HEK293 (cell line): ENCODE measurements around the gene NELL1.

Experiments used
- CTCF ChIA-PET: fragments of 350-600 bp; formaldehyde crosslinking; extraction: SDS; loops from one replicate; lab custom pipeline; 2021; ENCODE audit warnings: antibody characterized with exemption; lab: Yijun Ruan, JAX
- POLR2A ChIA-PET: fragments of 300-600 bp; formaldehyde crosslinking; extraction: SDS; loops from one replicate; lab custom pipeline; 2020; ENCODE audit warnings: antibody characterized with exemption, inconsistent platforms; lab: Yijun Ruan, JAX
- H3K27ac ChIP-seq: fragments of 200-500 bp; sonication (Bioruptor generic); 2 replicates; pipeline ENCODE4 v1.5.1; 2014; ENCODE audit warnings: low read depth, low read length, control low read depth, inconsistent platforms; ENCODE audit errors: extremely low read depth
- H3K36me3 ChIP-seq, 2 experiments: fragments of 200-500 bp in 1 of 2; sonication (Bioruptor generic) in 1 of 2; 1 replicate in 1 of 2; 2 replicates in 1 of 2; pipeline ENCODE4 v1.5.1; 2014 to 2017; ENCODE audit warnings: inconsistent platforms in 2 of 2, low read length in 2 of 2; ENCODE audit not compliant: control insufficient read depth in 2 of 2, insufficient read depth in 1 of 2
- H3K4me1 ChIP-seq: fragments of 200-500 bp; sonication (Bioruptor generic); 2 replicates; pipeline ENCODE4 v1.5.1; 2014; ENCODE audit warnings: mild to moderate bottlenecking, low read length, inconsistent platforms; ENCODE audit not compliant: control insufficient read depth, insufficient read depth
- H3K4me3 ChIP-seq: 2 replicates; pipeline ENCODE4 v1.5.1; 2011; ENCODE audit warnings: low read depth, mild to moderate bottlenecking, control low read depth, low read length, moderate library complexity
- H3K9me3 ChIP-seq: fragments of 200-500 bp; sonication (Bioruptor generic); 2 replicates; pipeline ENCODE4 v1.5.1; 2014; ENCODE audit warnings: low read depth, low read length, inconsistent platforms; ENCODE audit not compliant: control insufficient read depth, insufficient read depth
- ATF2 ChIP-seq: fragments of 450-650 bp; formaldehyde crosslinking; IDR thresholded peaks from 2 replicates; pipeline ENCODE4 v1.5.1; 2016; ENCODE audit warnings: missing biosample characterization, missing genetic modification characterization, low read depth
- GLIS2 ChIP-seq: fragments of 450-650 bp; formaldehyde crosslinking; IDR thresholded peaks from 2 replicates; pipeline ENCODE4 v1.5.1; 2016; ENCODE audit warnings: missing biosample characterization, missing genetic modification characterization
- SCRT2 ChIP-seq: fragments of 450-650 bp; formaldehyde crosslinking; IDR thresholded peaks from 2 replicates; pipeline ENCODE4 v1.5.1; 2016; ENCODE audit warnings: missing biosample characterization, missing genetic modification characterization
- ZBTB20 ChIP-seq: fragments of 450-650 bp; formaldehyde crosslinking; IDR thresholded peaks from 2 replicates; pipeline ENCODE4 v1.5.1; 2016; ENCODE audit warnings: missing biosample characterization, missing genetic modification characterization
- ZBTB7A ChIP-seq: fragments of 450-650 bp; formaldehyde crosslinking; IDR thresholded peaks from 2 replicates; pipeline ENCODE4 v1.5.1; 2016; ENCODE audit warnings: low read depth, missing biosample characterization, missing genetic modification characterization
- ZNF10 ChIP-seq: fragments of 450-650 bp; formaldehyde crosslinking; IDR thresholded peaks from 2 replicates; pipeline ENCODE4 v1.5.1; 2017; ENCODE audit warnings: missing biosample characterization, missing genetic modification characterization
- ZNF146 ChIP-seq: fragments of 450-650 bp; formaldehyde crosslinking; IDR thresholded peaks from 2 replicates; pipeline ENCODE4 v1.5.1; 2016; ENCODE audit warnings: missing biosample characterization, missing genetic modification characterization
- ZNF19 ChIP-seq: fragments of 450-650 bp; formaldehyde crosslinking; IDR thresholded peaks from 2 replicates; pipeline ENCODE4; 2016; ENCODE audit warnings: missing biosample characterization, missing genetic modification characterization, low read depth
- ZNF292 ChIP-seq: fragments of 450-650 bp; formaldehyde crosslinking; IDR thresholded peaks from 2 replicates; pipeline ENCODE4 v1.5.1; 2016; ENCODE audit warnings: low read depth, missing biosample characterization, missing genetic modification characterization, borderline replicate concordance
- ZNF324 ChIP-seq: fragments of 450-650 bp; formaldehyde crosslinking; IDR thresholded peaks from 2 replicates; pipeline ENCODE4 v1.5.1; 2016; ENCODE audit warnings: missing biosample characterization, missing genetic modification characterization
- ZNF362 ChIP-seq: fragments of 450-650 bp; formaldehyde crosslinking; IDR thresholded peaks from 2 replicates; pipeline ENCODE4 v1.5.1; 2016; ENCODE audit warnings: missing biosample characterization, missing genetic modification characterization
- ZNF514 ChIP-seq: fragments of 450-650 bp; formaldehyde crosslinking; IDR thresholded peaks from 2 replicates; pipeline ENCODE4 v1.5.1; 2016; ENCODE audit warnings: missing biosample characterization, missing genetic modification characterization
- ZNF530 ChIP-seq: fragments of 450-650 bp; formaldehyde crosslinking; IDR thresholded peaks from 2 replicates; pipeline ENCODE4 v1.5.1; 2016; ENCODE audit warnings: low read depth, missing biosample characterization, missing genetic modification characterization
- ZNF544 ChIP-seq: fragments of 450-650 bp; formaldehyde crosslinking; IDR thresholded peaks from 2 replicates; pipeline ENCODE4 v1.5.0; 2017; ENCODE audit warnings: missing biosample characterization, missing genetic modification characterization
- ZNF548 ChIP-seq: fragments of 450-650 bp; formaldehyde crosslinking; IDR thresholded peaks from 2 replicates; pipeline ENCODE4 v1.5.1; 2016; ENCODE audit warnings: missing biosample characterization, missing genetic modification characterization
- ZNF558 ChIP-seq: fragments of 450-650 bp; formaldehyde crosslinking; IDR thresholded peaks from 2 replicates; pipeline ENCODE4 v1.5.1; 2016; ENCODE audit warnings: missing biosample characterization, missing genetic modification characterization
- ZNF600 ChIP-seq: fragments of 450-650 bp; formaldehyde crosslinking; IDR thresholded peaks from 2 replicates; pipeline ENCODE4 v1.5.1; 2016; ENCODE audit warnings: missing biosample characterization, missing genetic modification characterization
- ZNF76 ChIP-seq: fragments of 450-650 bp; formaldehyde crosslinking; IDR thresholded peaks from 2 replicates; pipeline ENCODE4; 2016; ENCODE audit warnings: low read depth, missing biosample characterization, missing genetic modification characterization, borderline replicate concordance
- ZNF830 ChIP-seq: fragments of 450-650 bp; IDR thresholded peaks from 2 replicates; pipeline ENCODE4 v1.5.0; 2018; ENCODE audit warnings: missing biosample characterization, missing genetic modification characterization, low read depth, mild to moderate bottlenecking, moderate library complexity
- TF ChIP-seq, protein P1 (sequence below): fragments of 450-650 bp; formaldehyde crosslinking; IDR thresholded peaks from 2 replicates; pipeline ENCODE4 v1.5.1; 2017; ENCODE audit warnings: missing biosample characterization, missing genetic modification characterization
- TF ChIP-seq, protein P2 (sequence below): fragments of 450-650 bp; formaldehyde crosslinking; IDR thresholded peaks from 2 replicates; pipeline ENCODE4 v1.5.1; 2016; ENCODE audit warnings: missing biosample characterization, missing genetic modification characterization

The NELL1 gene

DNA sequence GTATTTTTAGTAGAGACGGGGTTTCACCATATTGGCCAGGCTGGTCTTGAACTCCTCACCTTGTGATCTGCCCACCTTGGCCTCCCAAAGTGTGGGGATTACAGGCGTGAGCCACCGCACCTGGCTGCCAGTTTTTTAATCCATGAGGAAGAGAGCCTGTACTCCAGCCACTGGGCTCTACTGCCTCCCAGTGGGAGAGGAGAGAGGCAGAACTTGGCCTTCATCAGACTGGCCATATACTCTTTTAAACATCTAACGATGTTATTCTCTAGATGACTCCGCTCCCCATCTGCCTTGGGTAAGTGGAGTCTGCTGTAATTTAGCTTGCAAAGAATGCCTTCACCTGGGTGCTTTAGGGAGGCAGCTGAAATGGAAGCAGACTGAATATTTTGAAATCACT, 35.3 kb upstream of the NELL1 start:
- TF ChIP-seq GLIS2 (tag by site-specific recombination): no peak
- no peak for TF ChIP-seq ZNF324 (tag by site-specific recombination)
- no peak for TF ChIP-seq ZNF600 (tag by site-specific recombination)
- Histone ChIP-seq H3K9me3 (no peaks in the 10 kb centered on the region), H3K4me1 (no peaks in the 10 kb centered on the region), H3K27ac (no peak overlapping the region), H3K4me3 (no peak overlapping the region), H3K36me3 (no peaks in the 10 kb centered on the region)
- ChIA-PET POLR2A (no interaction called here), CTCF (interaction anchor here (0.7 to 1.1 kb wide), 2 partner anchors 24 to 472 kb away, joined by 3 read pairs; no protein-coding TSS in a partner anchor)

DNA sequence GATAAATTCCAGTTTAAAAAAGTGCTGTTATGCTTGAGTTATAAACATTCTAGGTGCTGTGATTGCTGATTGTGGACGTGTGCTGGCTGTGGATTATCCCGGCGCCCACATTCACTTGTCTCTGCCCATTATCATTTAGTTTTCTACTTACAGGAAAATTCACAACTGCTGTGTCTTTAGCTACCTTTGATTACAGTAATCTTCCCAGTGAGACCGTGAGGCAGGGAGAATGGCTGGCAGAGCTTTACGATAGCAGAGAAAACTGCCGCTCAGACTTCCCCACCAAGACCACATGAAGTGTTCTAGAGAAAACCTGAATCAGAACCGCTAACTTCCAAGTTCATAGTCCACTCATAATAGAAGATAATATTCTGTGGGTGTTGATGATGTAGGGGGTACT, 34.6 kb upstream of the NELL1 start:
- POLR2A ChIA-PET: no interaction called here
- no peak for TF ChIP-seq ZBTB7A (tag by site-specific recombination)
- TF ChIP-seq ZNF76 (tag by site-specific recombination): no peak
- TF ChIP-seq ZNF830 (tag by site-specific recombination): no peak
- CTCF ChIA-PET: interaction anchor here (0.7 kb wide), 1 partner anchor 473 kb away, joined by 3 read pairs; no protein-coding TSS in a partner anchor

GRCh38 chr11:20638074-20638473, 31.3 kb upstream of the NELL1 start:
- H3K9me3 ChIP-seq: no peaks in the 10 kb centered on the region
- H3K4me1 ChIP-seq: no peaks in the 10 kb centered on the region
- no peak for TF ChIP-seq ZNF544 (tag by site-specific recombination)
- no peak for TF ChIP-seq ZNF362 (tag by site-specific recombination)
- no peak for TF ChIP-seq ZNF10 (tag by site-specific recombination)
- TF ChIP-seq ZBTB20 (tag by site-specific recombination): no peak
- TF ChIP-seq ZNF514: no peak
- TF ChIP-seq, protein P1, sequence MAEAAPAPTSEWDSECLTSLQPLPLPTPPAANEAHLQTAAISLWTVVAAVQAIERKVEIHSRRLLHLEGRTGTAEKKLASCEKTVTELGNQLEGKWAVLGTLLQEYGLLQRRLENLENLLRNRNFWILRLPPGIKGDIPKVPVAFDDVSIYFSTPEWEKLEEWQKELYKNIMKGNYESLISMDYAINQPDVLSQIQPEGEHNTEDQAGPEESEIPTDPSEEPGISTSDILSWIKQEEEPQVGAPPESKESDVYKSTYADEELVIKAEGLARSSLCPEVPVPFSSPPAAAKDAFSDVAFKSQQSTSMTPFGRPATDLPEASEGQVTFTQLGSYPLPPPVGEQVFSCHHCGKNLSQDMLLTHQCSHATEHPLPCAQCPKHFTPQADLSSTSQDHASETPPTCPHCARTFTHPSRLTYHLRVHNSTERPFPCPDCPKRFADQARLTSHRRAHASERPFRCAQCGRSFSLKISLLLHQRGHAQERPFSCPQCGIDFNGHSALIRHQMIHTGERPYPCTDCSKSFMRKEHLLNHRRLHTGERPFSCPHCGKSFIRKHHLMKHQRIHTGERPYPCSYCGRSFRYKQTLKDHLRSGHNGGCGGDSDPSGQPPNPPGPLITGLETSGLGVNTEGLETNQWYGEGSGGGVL: no peak
- no peak for TF ChIP-seq ZNF558
- TF ChIP-seq ZNF146 (tag by site-specific recombination): no peak
- TF ChIP-seq SCRT2 (tag by site-specific recombination): no peak
- TF ChIP-seq ZNF530 (tag by site-specific recombination): no peak
- CTCF ChIA-PET: interaction anchor here (0.7 to 1.6 kb wide), 2 partner anchors 10 to 455 kb away, joined by 3 to 10 read pairs; no protein-coding TSS in a partner anchor
- no peak overlapping the region for H3K27ac ChIP-seq
- H3K4me3 ChIP-seq: no peak overlapping the region
- POLR2A ChIA-PET: no interaction called here
- H3K36me3 ChIP-seq: no peaks in the 10 kb centered on the region

More for the DNA sequence above, 34.6 kb upstream of the NELL1 start:
- no peaks in the 10 kb centered on the region for H3K4me1 ChIP-seq
- no peak overlapping the region for H3K4me3 ChIP-seq
- H3K36me3 ChIP-seq: no peaks in the 10 kb centered on the region
- no peaks in the 10 kb centered on the region for H3K9me3 ChIP-seq
- H3K27ac ChIP-seq: no peak overlapping the region

- no peak overlapping the region for H3K4me3 ChIP-seq
- no peak overlapping the region for H3K27ac ChIP-seq
- POLR2A ChIA-PET: no interaction called here
- CTCF ChIA-PET: interaction anchor here (1.6 kb wide), 1 partner anchor 8 kb away, joined by 10 read pairs; no protein-coding TSS in a partner anchor
- no peaks in the 10 kb centered on the region for H3K4me1 ChIP-seq
- no peaks in the 10 kb centered on the region for H3K9me3 ChIP-seq
- no peaks in the 10 kb centered on the region for H3K36me3 ChIP-seq
- no peak for TF ChIP-seq ZNF548
- TF ChIP-seq ZNF292 (tag by site-specific recombination): no peak
- TF ChIP-seq ZNF19 (tag by site-specific recombination): no peak
- no peak for TF ChIP-seq ATF2 (tag by site-specific recombination)
- TF ChIP-seq, protein P2, sequence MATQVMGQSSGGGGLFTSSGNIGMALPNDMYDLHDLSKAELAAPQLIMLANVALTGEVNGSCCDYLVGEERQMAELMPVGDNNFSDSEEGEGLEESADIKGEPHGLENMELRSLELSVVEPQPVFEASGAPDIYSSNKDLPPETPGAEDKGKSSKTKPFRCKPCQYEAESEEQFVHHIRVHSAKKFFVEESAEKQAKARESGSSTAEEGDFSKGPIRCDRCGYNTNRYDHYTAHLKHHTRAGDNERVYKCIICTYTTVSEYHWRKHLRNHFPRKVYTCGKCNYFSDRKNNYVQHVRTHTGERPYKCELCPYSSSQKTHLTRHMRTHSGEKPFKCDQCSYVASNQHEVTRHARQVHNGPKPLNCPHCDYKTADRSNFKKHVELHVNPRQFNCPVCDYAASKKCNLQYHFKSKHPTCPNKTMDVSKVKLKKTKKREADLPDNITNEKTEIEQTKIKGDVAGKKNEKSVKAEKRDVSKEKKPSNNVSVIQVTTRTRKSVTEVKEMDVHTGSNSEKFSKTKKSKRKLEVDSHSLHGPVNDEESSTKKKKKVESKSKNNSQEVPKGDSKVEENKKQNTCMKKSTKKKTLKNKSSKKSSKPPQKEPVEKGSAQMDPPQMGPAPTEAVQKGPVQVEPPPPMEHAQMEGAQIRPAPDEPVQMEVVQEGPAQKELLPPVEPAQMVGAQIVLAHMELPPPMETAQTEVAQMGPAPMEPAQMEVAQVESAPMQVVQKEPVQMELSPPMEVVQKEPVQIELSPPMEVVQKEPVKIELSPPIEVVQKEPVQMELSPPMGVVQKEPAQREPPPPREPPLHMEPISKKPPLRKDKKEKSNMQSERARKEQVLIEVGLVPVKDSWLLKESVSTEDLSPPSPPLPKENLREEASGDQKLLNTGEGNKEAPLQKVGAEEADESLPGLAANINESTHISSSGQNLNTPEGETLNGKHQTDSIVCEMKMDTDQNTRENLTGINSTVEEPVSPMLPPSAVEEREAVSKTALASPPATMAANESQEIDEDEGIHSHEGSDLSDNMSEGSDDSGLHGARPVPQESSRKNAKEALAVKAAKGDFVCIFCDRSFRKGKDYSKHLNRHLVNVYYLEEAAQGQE (tag by site-specific recombination): no peak
These were observed 29.7 kb upstream of the NELL1 start for GRCh38 chr11:20639688-20640087.
